ENCODE data around the gene ZNF878. TPM values are rescaled to one million over a fixed set of nuclear protein-coding genes. Genes with fewer than 3 reads are reported as not detected.

Gene ZNF878
- total RNA-seq, 1 experiment from 2014 or later, result 2.1 TPM

DNA sequence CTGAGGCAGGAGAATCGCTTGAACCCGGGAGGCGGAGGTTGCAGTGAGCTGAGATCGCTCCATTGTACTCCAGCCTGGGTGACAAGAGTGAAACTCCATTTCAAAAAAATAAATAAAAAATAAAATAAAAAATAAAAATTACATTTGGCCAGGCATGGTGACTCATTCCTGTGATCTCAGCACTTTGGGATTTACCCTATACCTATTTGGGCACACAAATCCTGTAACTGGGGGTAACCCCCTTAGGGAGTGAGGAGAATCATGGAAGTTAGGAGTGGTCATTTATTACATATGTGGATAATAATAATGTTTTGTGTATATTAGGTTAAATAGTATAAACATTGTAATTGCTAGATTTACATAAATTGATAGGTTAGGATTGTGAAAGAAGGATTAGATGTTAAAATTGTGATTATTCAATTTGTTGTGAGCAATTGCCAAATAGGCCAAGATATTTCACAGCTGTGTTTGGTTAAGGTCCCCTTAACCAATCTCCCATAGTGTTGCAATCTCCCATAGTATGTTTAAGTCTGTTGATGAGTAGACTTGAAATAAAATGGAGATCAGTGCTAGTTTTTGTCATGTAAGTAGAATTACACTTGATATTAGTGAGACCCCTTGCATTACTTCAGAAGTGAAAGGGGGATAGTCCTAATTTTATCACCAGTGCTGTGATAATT, 42.5 kb upstream of the ZNF878 start:
- BruUV-seq (replicated peaks), result no TSS peak
- no peak for DNase-seq (ENCODE audit: low read depth, low spot score)
- Histone ChIP-seq H3K4me1 (ENCODE audit: control insufficient read depth, insufficient read depth, low read length) (no peaks in the 10 kb centered on the region), H3K9me3 (ENCODE audit: control insufficient read depth, insufficient read depth, low read depth, low read length) (peaks cover 23% of the 10 kb centered on the region; the same call in 1 of the 2 replicates), H3K27ac (ENCODE audit: low read length) (no peak overlapping the region), H3K27me3 (ENCODE audit: control insufficient read depth, insufficient read depth, low read length) (no peaks in the 10 kb centered on the region), H3K4me3 (ENCODE audit: low read depth in 2 of 2, low read length in 2 of 2) (no peak overlapping the region), H3K36me3 (ENCODE audit: control insufficient read depth, insufficient read depth, low read length) (no peaks in the 10 kb centered on the region)
- no peak for TF ChIP-seq SIN3A (IDR thresholded peaks at IDR 0.05; ENCODE audit: borderline replicate concordance, insufficient read depth, low read depth, low read length)
- TF ChIP-seq, protein P1, sequence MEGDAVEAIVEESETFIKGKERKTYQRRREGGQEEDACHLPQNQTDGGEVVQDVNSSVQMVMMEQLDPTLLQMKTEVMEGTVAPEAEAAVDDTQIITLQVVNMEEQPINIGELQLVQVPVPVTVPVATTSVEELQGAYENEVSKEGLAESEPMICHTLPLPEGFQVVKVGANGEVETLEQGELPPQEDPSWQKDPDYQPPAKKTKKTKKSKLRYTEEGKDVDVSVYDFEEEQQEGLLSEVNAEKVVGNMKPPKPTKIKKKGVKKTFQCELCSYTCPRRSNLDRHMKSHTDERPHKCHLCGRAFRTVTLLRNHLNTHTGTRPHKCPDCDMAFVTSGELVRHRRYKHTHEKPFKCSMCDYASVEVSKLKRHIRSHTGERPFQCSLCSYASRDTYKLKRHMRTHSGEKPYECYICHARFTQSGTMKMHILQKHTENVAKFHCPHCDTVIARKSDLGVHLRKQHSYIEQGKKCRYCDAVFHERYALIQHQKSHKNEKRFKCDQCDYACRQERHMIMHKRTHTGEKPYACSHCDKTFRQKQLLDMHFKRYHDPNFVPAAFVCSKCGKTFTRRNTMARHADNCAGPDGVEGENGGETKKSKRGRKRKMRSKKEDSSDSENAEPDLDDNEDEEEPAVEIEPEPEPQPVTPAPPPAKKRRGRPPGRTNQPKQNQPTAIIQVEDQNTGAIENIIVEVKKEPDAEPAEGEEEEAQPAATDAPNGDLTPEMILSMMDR (IDR thresholded peaks at IDR 0.05), result no peak
- TF ChIP-seq, protein P2, sequence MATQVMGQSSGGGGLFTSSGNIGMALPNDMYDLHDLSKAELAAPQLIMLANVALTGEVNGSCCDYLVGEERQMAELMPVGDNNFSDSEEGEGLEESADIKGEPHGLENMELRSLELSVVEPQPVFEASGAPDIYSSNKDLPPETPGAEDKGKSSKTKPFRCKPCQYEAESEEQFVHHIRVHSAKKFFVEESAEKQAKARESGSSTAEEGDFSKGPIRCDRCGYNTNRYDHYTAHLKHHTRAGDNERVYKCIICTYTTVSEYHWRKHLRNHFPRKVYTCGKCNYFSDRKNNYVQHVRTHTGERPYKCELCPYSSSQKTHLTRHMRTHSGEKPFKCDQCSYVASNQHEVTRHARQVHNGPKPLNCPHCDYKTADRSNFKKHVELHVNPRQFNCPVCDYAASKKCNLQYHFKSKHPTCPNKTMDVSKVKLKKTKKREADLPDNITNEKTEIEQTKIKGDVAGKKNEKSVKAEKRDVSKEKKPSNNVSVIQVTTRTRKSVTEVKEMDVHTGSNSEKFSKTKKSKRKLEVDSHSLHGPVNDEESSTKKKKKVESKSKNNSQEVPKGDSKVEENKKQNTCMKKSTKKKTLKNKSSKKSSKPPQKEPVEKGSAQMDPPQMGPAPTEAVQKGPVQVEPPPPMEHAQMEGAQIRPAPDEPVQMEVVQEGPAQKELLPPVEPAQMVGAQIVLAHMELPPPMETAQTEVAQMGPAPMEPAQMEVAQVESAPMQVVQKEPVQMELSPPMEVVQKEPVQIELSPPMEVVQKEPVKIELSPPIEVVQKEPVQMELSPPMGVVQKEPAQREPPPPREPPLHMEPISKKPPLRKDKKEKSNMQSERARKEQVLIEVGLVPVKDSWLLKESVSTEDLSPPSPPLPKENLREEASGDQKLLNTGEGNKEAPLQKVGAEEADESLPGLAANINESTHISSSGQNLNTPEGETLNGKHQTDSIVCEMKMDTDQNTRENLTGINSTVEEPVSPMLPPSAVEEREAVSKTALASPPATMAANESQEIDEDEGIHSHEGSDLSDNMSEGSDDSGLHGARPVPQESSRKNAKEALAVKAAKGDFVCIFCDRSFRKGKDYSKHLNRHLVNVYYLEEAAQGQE (IDR thresholded peaks at IDR 0.05; ENCODE audit: insufficient read depth in 1 of 2, low read depth in 2 of 2, low read length in 1 of 2), result no peak
- TF ChIP-seq POLR2AphosphoS5 (IDR thresholded peaks at IDR 0.05; ENCODE audit: low read depth, low read length), result no peak
- TF ChIP-seq TCF7L2 (IDR thresholded peaks at IDR 0.05; ENCODE audit: low read depth, low read length), result no peak
- POLR2A ChIA-PET, result no interaction called here
- ATAC-seq, result no peak
- CTCF ChIA-PET, result no interaction called here
- intact Hi-C loops (cut with micrococcal nuclease; ENCODE audit: unreplicated experiment) (no loop called here), in situ Hi-C loops (cut with HindIII; ENCODE audit: low pct_unique_long_range_greater_than_20kb, low sequenced_read_pairs) (no loop called here)

DNA sequence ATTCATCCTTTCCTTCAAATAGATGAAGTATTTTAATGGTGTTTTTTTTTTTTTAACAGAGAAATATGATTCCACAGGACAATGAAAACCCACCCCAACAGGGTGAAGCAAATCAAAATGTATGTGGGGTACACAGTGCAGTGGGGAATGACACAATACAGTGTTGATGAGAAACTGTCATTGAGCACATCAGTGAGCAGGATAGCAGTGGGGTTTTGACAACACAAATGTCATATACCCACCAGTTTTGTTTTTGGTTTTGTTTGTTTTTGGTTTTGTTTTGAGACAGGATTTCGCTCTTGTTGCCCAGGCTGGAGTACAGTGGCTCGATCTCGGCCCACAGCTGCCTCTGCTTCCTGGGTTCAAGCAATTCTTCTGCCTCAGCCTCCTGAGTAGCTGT, 41.0 kb upstream of the ZNF878 start:
- H3K4me1 ChIP-seq (ENCODE audit: control insufficient read depth, insufficient read depth, low read length), result no peaks in the 10 kb centered on the region
- CTCF ChIA-PET, result no interaction called here
- no peaks in the 10 kb centered on the region for H3K27me3 ChIP-seq (ENCODE audit: control insufficient read depth, insufficient read depth, low read length)
- intact Hi-C loops (cut with micrococcal nuclease; ENCODE audit: unreplicated experiment) (no loop called here), in situ Hi-C loops (cut with HindIII; ENCODE audit: low pct_unique_long_range_greater_than_20kb, low sequenced_read_pairs) (no loop called here)
- no TSS peak for BruUV-seq (replicated peaks)
- no peak overlapping the region for H3K27ac ChIP-seq (ENCODE audit: low read length)
- no peaks in the 10 kb centered on the region for H3K36me3 ChIP-seq (ENCODE audit: control insufficient read depth, insufficient read depth, low read length)
- POLR2A ChIA-PET, result no interaction called here
- H3K4me3 ChIP-seq (ENCODE audit: low read depth in 2 of 2, low read length in 2 of 2), result no peak overlapping the region
- DNase-seq (ENCODE audit: low read depth, low spot score), result no peak
- peaks cover 23% of the 10 kb centered on the region; the same call in 1 of the 2 replicates for H3K9me3 ChIP-seq (ENCODE audit: control insufficient read depth, insufficient read depth, low read depth, low read length)
- TF ChIP-seq, protein P2 (IDR thresholded peaks at IDR 0.05; ENCODE audit: insufficient read depth in 1 of 2, low read depth in 2 of 2, low read length in 1 of 2), result no peak
- no peak for TF ChIP-seq POLR2AphosphoS5 (IDR thresholded peaks at IDR 0.05; ENCODE audit: low read depth, low read length)
- TF ChIP-seq SIN3A (IDR thresholded peaks at IDR 0.05; ENCODE audit: borderline replicate concordance, insufficient read depth, low read depth, low read length), result no peak
- no peak for TF ChIP-seq TCF7L2 (IDR thresholded peaks at IDR 0.05; ENCODE audit: low read depth, low read length)
- TF ChIP-seq, protein P1 (IDR thresholded peaks at IDR 0.05), result no peak
- ATAC-seq, result no peak
